ENCODE results near the gene PRR16.

PRR16 gene

GRCh38 chr5:120463006-120463680, 957 bp upstream of the PRR16 start:
- DNase-seq (ENCODE audit: low read depth), result no peak

- DNase-seq (ENCODE audit: low read depth), result no peak
These were observed 731 bp downstream of the PRR16 start for GRCh38 chr5:120464627-120465435.

- DNase-seq (ENCODE audit: low read depth), result no peak
These were observed 1.4 kb downstream of the PRR16 start for GRCh38 chr5:120465436-120465961.

- no peak for DNase-seq (ENCODE audit: low read depth)
These were observed 2.4 kb downstream of the PRR16 start for GRCh38 chr5:120466341-120467006.

GRCh38 chr5:120471971-120472370, 7.9 kb downstream of the PRR16 start:
- DNase-seq (ENCODE audit: low read depth), result no peak

GRCh38 chr5:120472911-120473310, 8.8 kb downstream of the PRR16 start:
- DNase-seq (ENCODE audit: low read depth), result no peak

GRCh38 chr5:120473332-120473731, 9.2 kb downstream of the PRR16 start:
- no peak for DNase-seq (ENCODE audit: low read depth)

- DNase-seq (ENCODE audit: low read depth), result no peak
These were observed 12.0 kb downstream of the PRR16 start for GRCh38 chr5:120476063-120476462.

GRCh38 chr5:120479066-120479465, 15.0 kb downstream of the PRR16 start:
- no peak for DNase-seq (ENCODE audit: low read depth)

GRCh38 chr5:120499876-120500563, 35.9 kb downstream of the PRR16 start:
- no peak for DNase-seq (ENCODE audit: low read depth)

- no peak for DNase-seq (ENCODE audit: low read depth)
These were observed 38.4 kb downstream of the PRR16 start for GRCh38 chr5:120502531-120502930.

GRCh38 chr5:120503341-120503740, 39.2 kb downstream of the PRR16 start:
- DNase-seq (ENCODE audit: low read depth), result no peak

GRCh38 chr5:120504057-120504456, 40.0 kb downstream of the PRR16 start:
- DNase-seq (ENCODE audit: low read depth), result no peak

GRCh38 chr5:120507197-120507596, 43.1 kb downstream of the PRR16 start:
- DNase-seq (ENCODE audit: low read depth), result no peak

GRCh38 chr5:120507800-120508463, 43.8 kb downstream of the PRR16 start:
- DNase-seq (ENCODE audit: low read depth), result no peak

GRCh38 chr5:120509053-120509452, 45.0 kb downstream of the PRR16 start:
- no peak for DNase-seq (ENCODE audit: low read depth)

GRCh38 chr5:120510098-120510637, 46.1 kb downstream of the PRR16 start:
- DNase-seq (ENCODE audit: low read depth), result no peak

- DNase-seq (ENCODE audit: low read depth), result no peak
These were observed 47.0 kb downstream of the PRR16 start for GRCh38 chr5:120510994-120511686.

- no peak for DNase-seq (ENCODE audit: low read depth)
These were observed 48.0 kb downstream of the PRR16 start for GRCh38 chr5:120512068-120512467.

GRCh38 chr5:120512791-120513650, 48.9 kb downstream of the PRR16 start:
- no peak for DNase-seq (ENCODE audit: low read depth)
